Stimulated activated CD4-positive, alpha-beta T cell treated with anti-CD3 and anti-CD28 coated beads, TNF-alpha, amount 100 ng/mL, for 48 hours (primary cell): ENCODE measurements around the gene IQCM.

ENCODE experiments used
- DNase-seq, 3 donors: peaks; one replicate each; pipeline ENCODE4 v3.0.0-alpha.2; 2020; ENCODE audit warnings: low read depth in 3 of 3

The IQCM gene

DNA sequence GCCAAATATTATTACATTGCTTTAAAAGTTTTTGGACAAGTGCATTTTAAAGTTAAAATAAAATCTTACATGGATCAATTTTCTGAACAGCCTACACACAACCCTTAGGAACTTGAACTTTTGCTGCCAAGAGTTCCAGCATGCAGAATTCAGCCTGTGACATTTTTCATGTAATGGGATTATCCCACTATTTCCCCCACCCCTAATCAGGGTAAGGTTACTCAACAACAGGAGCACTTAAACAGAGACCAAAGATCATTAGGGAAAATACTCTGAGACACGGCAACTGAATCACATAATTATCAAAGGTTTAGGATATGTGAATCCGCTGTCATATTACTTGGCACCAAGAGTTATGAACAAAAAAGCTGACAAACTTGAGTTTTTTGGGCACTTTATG lies 47.2 kb downstream of the IQCM start:
- DNase-seq: no peak

DNA sequence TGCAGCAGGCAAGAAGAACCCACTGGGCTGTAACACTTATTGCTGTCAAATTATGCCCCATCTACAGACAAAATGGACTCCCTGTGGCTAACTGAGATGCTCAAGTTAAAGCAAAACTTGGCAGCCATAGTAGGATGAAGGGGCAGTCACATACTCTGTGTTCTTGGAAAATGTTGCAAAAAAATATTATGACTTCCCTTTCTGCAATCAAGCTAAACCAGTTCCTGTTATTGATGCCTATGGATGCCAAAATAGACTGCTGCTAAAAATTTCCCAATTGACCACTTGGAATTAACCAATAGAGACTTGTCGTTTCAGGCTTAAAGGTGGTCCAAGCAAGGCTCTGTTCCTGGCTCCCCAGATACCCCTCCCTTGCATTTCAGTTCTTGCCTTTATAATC lies 49.5 kb downstream of the IQCM start:
- DNase-seq: no peak

DNA sequence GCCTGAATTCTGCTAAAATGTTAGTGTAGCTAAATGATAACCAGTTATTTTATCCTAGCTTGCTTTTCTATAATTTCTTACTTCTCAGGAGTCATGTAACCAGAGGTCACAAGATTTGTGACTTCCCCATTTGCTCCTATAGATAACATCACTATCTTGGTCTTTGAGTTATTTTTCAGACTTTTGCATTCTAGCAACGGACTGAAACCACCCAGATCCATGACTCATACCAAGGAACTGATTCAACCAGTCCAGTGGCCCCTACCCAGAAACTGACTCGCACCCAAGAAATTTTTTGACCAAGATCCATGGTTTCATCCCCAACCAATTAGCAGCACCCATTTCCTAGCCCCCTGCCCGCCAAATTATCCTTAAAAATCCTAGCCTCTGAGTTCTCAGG lies 50.0 kb downstream of the IQCM start:
- no peak for DNase-seq

DNA sequence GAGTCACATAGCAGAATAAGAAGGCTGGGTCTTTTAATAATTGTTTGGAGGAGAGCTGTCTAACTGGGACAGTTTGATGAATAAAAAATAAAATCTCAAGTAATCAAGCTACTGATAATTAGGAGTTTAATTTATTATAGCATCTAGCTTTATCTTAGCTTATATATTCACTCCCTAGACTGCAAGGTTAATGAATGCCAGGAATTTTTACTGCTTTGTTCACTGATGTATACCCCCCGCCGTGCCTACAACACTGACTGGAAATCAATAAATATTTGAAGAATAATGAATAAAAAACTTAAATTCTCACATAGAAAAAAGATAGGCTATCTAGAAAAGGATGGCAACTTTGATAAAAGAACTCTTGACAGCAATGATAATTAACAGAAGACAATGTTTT lies 59.7 kb downstream of the IQCM start:
- DNase-seq: no peak

DNA sequence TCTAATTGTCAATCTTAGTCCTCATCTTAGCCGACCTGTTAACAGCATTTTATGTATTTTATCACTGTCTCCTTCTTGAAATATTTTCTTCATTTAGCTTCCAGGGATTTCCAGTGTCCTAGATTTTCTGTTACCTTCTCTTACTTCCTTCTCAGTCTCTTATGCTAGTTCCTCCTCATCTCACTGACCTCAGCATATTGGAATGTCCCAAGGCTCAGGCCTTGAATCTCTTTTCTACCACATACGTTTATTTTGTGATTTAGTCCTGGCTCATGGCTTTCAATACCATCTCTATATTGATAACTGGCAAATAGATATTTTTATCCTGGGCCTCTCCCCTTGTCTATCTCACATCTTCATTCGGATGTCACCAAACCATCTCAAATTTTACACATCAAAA lies 61.1 kb downstream of the IQCM start:
- DNase-seq: no peak

DNA sequence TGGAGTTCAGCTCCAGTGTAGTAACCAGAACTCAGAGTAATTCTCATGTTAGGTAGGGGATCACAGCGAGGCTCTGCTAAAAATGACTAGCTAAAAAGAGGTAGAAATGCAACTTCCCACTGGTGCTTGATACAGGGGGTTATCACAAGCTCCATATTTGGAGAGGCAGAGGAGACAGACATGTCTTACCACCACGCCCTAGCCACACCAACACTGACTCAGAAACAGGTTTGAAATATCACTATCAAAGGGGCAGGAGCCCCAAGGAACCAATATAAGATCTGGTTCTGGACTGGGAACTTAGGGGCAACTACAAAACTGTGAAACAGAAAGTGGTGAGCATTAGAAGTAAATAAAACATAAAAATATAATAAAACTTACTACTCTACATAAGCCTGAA lies 62.9 kb downstream of the IQCM start:
- DNase-seq: no peak

DNA sequence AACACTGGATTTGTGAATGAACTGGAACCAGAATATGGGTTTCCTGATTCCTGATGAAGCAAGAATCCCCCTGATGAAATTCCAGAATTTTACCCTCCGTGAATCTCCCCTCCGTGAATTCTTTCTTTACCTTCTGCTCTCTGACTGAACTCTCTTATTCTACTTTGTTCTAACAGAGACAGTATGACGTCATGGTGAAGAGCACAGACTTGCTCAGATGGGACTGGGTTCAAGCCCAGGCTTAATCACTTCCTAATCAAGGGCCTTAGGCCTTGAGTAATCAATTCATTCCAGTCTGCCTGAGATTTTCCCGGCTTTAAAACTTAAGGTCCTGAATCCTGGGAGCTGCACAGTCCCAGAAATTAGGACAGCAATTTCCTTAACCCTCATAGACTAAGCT lies 64.5 kb downstream of the IQCM start:
- DNase-seq: no peak

DNA sequence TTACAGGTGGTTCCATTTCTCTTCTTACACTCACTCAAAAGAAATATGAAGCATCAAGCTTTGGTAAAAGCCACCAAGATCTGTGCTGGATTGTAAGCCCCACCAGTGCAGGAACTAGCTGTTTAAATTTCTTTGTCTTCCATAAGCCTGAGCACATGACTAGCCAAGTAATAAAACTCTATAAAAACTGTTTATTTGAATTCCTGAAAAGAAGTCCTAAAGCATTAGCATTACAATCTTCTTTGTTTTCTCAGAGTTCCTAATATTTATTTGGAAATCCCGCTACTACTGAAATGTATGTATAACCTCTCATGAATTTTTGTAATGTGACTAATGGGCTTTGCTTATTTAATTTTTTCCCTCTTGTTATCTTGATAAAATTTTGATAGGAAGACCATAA lies 65.9 kb downstream of the IQCM start:
- DNase-seq: no peak

DNA sequence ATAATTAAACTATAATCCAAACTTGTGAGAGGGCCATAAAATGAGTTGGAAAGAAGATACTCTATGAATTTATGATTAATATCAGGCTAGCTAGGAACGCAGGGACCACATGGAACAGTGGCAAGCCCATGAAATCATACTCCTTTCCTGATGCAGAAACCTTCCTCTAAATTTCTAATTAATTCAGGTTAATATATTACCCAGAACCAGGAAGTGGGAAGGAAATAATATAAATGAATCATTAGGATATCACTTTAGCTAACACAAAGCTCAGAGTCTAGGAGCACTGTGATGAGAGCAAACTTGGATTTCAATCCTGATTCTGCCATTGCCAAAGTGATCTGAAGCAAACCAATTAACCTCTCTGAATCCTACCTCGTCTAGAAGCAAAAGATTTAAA lies 68.0 kb downstream of the IQCM start:
- DNase-seq: no peak

DNA sequence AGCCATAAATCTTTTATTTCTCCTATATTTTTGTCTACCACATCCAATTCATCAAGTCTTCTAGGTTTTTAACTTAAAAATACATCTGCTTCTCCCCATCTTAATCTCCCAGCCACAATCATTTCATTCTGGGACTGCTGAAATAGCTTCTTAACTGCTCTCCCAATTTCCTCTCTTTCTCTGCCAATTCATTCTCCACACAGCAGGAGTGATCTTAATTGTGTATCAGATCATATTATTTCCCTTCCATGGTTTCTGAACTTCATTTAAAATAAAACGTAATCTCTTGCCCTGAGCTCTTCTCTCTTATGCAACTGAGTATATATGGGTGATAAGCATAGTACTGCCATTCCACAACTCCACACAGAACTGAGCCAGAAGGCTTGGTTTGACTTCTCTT lies 69.4 kb downstream of the IQCM start:
- DNase-seq: no peak

DNA sequence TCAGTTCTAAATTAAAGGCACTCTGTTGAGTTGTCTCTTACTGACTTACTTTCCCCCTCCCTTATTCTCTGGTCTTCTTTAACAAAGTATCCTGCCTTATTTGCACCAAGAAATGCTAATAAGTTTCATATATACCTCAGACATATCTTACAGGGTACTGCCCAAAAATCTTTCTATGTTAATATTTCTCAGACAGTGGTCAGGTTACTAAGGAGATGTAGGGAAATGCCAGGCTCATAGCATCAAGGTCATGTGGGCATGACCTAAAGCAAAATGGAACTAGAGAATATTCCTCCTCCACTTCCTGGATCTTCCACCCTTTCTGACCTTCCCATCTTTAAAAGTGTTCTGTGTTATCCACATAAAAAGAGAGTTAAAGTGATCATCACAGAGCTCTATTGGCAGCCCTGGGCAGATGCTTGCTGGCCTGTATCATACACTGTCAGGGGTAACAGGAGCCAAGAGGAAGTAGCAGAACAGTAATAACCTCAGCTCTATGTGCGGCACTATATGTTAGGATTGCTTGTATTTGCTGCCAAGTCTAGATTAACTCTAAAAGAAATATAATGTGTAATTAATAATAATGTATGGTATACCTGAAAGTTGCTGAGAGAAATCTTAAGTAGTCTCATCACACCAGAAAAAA lies 74.3 kb downstream of the IQCM start:
- DNase-seq: no peak

DNA sequence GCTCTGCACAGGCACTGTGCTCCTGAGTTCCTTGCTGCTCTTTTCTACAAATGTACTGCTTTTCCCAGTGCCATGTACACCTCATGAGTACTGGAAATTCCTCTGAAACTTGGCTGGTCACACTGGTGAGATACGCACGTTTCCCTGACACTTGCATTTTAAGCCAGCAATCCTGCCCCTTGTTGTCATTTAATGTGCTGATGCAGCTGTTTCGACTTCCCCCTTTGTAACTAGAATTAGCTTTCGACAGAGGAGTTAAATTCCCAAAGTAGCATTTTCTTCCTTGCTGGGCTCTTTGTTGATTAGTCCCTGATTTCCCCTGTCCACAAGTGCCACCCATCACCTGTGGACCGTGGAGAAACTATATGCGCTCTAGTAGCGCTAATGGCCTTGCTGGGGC lies 77.5 kb downstream of the IQCM start:
- no peak for DNase-seq

DNA sequence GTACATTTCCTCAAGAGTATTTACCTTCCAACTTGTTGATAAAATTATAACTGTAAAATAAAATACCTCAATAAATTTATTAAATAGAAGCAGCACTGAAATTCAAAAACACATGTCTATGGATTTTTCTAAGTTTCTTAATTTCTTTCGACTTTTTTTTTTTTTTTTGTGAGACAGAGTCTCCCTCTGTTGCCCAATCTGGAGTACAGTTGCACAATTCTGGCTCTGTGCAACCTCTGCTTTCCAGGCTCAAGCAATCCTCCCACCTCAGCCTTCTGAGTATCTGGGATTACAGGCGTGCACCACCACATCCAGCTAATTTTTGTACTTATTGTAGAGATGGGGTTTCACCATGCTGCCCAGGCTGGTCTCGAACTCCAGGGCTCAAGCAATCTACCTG lies 79.8 kb downstream of the IQCM start:
- DNase-seq: no peak

DNA sequence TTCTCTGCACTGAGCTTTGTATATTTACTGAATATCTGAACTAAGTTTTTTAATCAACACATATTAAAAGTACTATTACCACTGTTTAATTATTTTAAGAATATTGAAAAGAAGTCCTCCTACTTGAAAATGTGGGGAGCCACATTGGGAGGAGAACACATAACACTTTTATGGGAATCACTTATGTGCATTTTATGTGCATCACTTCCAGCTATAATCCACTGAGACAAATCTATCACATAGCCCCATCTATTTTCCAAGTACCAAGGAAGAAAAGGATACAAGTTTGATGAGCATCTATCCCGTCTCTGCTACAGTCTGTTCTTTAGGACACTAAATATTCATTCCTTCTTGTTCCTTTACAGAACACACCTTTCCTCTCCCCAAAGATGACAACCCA lies 87.2 kb downstream of the IQCM start:
- no peak for DNase-seq

DNA sequence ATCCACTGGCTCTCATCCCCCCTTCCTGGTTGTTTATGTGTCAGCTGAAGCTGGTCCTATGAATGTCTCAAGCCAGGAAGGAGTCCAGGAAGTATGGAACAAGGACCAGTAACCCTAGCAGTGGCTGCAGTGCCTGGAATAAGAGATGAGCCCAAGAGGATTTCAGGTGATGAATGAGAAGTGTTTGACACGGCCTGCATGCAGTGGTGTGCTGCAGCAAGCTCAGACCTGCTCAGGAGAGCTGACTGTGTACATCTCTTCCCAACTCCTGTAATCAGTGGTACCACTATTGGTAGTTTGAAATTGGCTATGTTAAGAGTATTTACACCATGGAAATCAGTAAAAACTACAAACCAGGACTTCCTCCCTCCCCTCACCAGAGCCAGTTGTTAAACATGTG lies 88.0 kb downstream of the IQCM start:
- DNase-seq: no peak

DNA sequence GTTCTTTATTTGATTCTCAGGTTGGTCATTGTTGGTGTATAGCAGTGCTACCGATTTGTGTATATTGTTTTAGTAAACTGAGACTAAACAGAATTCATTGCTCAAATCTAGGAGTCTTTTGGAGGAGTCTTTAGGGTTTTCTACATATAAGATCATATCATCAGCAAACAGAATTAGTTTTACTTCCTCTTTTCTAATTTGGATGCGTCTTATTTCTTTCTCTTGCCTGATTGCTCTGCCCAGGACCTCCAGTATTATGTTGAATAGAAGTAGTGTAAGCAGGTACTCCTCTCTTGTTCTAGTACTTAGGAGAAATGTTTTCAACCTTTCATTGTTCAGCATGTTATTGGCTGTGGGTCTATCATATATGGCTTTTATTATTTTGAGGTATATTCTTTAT lies 92.6 kb downstream of the IQCM start:
- DNase-seq: no peak

DNA sequence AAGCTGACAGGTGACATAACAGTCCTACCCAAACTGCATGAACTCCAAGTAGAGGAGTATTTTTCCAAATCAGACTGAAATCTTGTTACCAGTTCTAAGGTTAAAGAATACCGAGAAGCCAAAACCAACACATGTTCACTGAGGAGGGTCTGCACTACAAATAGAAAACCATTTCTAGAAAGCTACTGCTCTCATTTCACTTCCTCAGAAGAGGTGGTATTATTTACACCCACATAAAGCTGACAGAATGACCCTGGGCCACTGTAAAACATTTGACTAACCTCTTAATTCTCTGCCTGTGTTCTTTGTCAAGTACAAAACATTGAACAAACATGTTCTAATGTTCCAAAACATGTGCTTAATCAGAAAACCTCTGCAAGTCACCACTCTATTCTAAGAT lies 95.8 kb downstream of the IQCM start:
- no peak for DNase-seq

DNA sequence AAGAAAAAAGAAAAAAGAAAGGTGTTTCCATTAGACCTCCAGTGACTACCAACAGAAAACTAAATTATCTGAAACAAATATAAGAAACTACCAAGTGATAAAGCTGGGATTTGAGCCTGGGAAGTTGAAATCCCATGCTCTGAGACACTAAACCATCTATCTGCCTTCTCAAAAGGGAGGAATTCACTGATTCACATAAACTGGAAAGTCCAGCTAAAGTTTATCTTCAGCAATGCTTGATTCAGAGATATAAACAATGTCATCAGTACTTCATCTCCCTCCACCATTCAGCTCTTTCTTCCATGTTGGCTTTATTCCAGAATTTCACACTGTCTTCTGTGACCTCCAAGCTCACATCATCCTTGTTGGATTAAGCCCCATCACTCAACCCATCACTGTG lies 96.3 kb downstream of the IQCM start:
- DNase-seq: no peak

DNA sequence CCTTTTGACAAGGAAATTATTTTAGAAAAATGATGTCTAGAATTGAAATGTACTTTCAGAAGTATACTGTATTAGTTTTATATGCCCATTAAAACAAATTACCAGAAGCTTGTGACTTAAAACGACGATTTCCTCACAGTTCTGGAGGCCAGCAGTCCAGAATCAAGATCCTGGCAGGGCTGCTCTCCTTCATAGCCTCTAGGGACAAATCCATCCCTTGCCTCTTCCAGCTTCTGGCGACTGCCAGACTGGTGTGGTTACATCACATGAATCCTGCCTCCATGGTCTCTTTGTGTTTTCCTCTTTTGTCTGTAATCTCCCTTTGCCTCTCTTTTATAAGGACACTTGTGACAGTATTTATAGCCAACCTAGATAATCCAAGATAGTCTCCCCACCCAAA lies 97.1 kb downstream of the IQCM start:
- no peak for DNase-seq

DNA sequence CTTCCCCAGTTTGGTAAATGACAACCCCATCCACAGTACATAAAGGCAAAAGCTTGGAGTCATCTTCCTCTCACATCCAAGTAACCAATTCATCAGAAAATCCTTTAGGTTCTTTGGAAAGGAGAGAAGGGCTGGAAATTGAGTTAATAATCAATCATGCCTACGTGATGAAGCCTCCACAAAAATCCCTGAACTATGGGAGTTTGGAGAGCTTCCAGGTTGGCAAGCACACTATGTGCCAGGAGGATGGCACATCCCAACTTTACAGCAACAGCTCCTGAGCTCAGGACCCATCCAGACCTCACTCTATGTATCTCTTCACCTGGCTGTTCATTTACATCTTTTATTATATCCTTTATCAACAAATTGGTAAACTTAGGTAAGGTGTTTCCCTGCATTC lies 98.9 kb downstream of the IQCM start:
- DNase-seq: no peak

DNA sequence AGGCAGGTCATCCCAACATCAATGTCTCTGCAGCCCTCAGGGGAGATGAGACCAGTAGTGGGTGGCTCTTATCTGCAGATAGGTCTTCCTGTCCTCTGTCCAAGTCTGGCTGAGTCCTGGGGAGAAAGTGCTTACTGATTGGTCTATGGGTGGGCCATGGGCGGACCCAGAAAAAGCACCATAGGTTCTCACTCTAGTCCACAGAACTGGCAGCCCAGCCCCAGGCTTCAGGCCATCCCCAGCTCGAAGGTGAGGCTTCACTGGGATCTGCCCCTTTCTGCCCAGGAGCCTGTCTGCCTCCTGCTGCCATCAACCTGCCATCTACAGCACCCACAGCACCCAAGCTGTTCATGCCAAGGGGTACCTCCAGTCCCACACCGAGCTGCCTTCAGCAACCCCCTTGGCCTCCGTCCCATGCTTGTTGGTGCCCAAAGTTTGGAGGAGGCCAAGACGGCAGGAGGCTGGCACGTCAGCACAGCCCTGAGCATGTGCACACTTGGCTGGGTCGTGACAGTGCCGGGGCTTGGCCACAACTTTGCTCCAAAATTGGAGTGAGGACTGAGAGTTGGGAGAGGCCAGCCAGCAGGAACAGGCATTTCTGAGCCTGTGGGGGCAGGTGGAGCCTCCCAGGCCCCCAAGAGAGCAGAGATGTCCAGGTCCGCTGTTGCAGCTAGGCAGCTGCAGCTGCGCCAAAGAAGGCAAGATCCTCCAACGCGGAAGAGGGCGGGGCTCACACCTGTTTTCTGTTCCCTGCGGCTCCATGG lies 99.6 kb downstream of the IQCM start:
- DNase-seq: no peak

DNA sequence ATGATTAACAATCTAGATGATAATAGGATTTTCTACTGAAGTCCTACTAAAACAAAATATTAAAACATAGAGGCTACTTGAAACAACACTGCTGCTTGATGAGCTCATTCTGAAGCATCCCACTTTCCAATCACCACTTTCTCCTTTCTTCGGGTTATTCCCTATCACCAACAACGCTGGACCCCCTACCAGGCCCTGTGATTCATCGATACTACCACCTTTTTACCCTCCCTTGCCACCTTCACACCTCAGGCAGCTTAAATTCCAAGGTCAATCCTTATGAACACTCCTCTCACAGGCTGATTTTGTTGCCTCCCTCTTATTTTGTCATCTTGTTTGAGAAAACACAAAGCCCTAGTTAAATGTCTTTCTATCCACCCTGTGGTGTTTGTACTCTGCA lies 102.6 kb downstream of the IQCM start:
- DNase-seq: no peak

DNA sequence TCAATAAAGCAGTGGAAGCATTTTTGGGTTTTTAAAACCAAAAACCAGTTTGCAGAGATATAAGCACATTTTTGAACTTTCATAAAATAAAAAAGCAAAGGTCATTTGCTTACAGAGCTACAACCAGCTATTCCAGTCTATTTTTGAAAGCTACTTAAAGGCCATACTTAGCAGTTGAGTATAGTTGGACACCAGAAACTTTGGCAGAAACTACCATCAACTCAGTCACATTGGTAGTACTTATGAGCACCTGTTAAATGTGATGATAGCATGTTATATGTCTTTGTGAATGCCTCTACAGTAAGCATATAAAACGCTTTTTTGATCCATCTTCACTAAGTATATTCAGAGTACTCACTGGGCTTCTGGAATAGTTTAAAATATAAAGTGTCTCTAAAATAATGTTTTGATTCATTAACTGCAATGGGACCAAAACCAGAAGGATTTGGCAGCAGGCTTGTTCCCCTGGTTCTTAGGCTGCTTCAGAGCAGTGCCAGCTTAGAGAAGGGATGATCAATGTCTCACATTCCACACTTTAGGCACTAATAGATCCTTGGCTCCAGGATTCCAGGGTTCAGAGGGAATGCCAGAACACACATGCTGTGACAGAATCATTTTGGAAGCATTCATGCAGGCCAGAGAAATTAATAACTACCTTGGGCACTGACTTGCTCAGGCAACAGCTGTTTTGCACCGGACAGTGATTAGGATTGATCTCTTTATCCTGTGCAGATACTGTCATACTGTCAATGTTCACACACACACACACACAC lies 103.9 kb downstream of the IQCM start:
- no peak for DNase-seq
